Measurements from ENCODE around the gene OVOL1.

Gene OVOL1

GRCh38 chr11:65793144-65793581 is 6.3 kb downstream of the OVOL1 start:
- DNase-seq = no peak

DNA sequence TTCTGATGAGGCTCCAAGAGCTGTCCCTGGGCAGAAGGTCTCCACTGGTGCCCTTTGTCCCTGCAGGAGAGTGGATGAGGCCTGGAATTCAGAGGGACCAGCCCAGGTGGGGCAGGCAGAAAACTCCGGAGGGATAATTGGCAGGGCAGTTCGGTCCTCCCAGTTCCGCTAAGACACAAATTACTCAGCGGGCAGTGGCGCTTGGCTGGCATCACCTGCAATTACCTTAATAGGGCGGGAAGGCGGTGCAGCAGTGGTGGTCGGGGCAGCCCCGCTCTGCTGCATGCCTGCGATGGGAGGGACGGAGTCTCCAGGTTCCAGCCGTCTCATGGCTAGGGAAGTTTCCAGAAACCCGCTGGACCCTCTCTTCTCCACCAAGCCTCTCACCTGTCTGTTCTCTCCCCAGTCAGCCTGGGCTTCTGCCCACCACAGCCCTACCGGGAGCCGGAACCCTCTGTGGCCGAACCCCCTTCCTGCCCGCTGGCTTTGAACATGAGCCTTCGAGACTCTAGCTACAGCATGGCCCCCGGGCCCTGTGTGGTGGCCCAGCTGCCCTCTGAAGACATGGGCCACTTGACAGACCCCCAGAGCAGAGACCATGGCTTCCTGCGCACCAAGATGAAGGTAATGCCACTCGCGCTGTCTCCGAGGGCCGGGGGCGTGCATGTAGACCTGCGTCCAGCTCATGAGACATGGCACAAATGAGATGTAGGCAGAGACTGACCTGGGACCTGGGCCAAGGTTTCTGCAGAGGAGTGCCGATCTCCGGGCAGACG is 7.0 kb downstream of the OVOL1 start:
- DNase-seq = no peak

DNA sequence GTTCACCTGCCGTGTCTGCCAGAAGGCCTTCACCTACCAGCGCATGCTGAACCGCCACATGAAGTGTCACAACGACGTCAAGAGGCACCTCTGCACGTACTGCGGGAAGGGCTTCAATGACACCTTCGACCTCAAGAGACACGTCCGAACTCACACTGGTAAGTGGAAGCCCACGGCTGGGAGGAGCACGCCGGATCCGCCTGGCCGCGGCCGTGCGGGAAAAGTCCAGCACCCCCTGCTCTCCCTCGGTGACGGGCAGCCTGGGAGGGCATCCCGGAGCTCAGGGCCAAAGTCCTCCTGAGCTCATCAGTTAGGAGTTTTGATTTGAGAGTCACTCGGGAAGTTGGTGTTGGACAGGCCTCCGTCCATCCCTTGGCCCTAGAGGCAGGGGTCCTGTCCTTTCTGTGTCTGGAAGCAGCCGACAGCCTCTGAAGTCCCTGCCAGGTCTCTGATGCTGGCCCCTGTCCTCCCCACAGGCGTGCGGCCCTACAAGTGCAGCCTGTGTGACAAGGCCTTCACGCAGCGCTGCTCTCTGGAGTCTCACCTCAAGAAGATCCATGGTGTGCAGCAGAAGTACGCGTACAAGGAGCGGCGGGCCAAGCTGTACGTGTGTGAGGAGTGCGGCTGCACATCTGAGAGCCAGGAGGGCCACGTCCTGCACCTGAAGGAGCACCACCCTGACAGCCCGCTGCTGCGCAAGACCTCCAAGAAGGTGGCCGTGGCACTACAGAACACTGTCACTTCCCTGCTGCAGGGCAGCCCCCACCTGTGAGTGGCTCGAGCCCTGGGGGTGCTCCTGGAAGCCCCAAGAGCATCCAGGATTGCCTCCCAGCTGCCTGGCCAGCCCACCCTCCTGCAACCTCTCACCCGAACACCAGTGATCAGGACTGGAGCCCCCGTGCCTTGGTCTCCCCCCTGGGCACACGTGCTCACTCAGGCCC is 8.0 kb downstream of the OVOL1 start:
- DNase-seq = no peak

DNA sequence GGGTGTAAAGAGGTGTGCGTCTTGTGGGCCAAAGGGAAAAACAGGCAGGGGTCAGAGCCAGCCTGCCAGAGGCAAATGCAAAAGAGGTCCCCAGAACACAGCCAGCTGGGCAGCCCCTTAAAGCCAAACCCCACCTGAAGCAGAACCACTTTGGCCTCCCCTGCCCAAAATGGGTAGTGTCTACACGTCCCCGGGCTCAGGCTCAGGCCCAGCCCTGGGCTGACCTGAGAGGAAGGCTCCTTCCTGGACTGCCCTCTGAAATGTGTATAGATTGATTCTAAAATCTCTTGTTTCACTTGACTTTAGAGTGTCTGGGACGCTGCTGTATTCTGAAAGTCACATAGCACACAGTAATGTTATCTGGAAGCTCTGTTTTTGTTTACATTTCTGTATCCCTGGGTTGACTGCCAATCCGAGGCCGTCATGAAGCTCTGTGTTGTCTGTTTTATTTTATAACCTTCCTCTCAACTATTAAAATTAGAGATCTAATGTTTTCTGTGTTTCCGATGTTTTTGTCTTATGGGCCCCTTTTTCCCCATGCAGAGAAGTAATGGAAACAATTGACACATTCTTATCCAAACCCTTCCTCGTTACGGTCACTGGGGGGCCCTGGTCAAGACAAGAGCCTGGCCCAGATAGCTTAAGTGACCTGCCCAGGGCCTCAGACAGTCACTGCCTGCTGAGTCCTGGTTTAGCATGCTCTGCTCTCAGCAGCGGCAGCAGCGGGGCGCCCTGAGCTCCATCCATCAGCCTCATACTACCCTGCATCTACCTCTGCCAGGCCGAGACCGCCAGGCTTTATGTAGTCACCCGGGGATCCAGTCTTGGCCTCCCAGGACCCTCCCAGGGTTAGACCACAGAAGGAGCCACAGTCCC is 10.1 kb downstream of the OVOL1 start:
- DNase-seq = no peak

- no peak for DNase-seq
Measured at GRCh38 chr11:65797711-65798110, 10.8 kb downstream of the OVOL1 start.

DNA sequence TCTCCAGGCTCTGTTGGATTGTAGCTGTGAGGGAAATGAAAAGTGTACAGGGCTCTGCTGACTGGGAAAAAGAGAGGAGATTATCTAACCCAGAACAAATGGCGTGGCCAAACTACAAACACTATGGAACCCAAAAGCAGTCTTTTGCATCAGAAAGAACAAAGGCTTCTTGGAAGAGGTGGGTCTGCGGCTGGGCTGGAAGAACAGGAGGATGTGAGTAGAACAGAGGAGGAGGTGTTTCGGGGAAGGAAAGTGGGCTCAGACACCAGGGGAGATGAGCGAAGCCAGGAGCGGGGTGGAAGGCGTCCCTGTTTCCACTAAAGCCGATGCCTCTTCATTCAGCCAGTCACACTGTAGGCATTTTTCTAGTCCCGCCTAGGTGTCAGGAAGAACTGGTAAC is 12.0 kb downstream of the OVOL1 start:
- no peak for DNase-seq

DNA sequence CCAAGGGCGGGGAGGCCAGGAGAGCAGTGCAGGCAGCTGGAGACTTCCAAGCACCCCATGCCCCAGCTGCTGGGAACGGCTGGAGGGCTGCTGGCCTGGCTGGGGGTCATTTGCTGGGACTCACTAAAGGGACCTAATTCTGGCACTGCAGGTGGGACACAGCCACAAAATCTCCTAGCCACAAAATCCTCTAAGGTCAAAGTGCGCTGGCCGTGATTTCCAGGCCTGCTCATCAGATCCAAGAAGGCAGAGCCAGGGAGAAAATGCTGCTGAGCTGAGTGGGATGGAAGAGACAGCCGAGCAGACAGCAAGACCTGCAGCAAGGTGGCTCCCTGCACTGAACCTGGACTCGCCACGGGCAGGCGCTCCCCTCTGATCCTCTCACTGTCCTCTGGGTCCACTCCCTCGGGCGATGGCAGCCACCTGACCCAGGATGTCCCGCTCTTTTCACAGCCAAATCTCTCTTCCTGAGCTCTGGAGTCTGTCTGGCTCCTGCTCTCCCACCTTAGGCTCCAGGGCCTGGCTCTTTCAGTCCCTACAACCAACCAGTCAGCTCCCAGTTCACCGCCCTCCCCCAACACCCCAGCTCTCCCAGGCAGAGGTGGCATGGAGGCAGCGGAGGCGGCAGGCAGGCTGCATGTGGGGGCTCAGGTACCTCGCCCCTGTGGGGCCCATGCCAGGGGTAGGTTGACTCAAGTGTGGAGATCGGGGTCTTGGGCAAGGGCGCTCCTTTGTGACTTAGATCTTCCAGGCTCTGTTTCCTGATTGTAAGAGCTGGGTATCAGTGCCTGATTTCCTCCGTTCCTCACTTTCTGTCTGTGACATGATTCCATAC is 14.5 kb downstream of the OVOL1 start:
- no peak for DNase-seq

- no peak for DNase-seq
Measured at GRCh38 chr11:65802841-65803240, 16.0 kb downstream of the OVOL1 start.

- no peak for DNase-seq
Measured at GRCh38 chr11:65803797-65804492, 17.1 kb downstream of the OVOL1 start.

GRCh38 chr11:65806979-65807378 is 20.1 kb downstream of the OVOL1 start:
- no peak for DNase-seq

DNA sequence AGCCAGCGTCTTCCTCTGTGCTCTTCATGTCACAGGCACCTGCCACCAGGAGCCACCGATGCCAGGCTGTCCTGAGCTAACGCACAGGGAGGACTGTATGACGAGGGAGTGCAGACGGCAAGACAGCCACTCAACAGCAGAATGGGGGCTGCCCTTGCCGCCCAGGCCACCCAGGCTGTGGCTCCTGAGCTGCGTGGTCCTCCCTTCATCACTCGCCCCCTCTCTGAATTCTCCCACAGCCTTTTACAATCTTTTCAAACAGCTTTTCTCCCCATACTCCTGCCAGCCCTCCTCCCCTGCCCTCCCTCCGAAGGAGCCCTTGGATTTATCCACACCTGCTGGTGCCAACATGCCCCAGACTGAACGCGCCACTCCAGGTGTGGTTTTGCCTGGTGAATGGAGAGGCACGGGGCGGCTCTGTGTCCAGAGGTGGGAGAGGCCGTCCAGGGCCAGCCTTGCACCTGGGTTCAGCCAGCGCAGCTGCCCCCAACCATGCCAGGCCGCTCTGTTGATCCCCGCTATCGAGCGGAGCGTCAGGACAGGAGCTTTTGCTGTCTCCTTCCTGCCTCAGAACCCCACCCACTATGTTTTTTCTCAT is 22.0 kb downstream of the OVOL1 start:
- DNase-seq = no peak

DNA sequence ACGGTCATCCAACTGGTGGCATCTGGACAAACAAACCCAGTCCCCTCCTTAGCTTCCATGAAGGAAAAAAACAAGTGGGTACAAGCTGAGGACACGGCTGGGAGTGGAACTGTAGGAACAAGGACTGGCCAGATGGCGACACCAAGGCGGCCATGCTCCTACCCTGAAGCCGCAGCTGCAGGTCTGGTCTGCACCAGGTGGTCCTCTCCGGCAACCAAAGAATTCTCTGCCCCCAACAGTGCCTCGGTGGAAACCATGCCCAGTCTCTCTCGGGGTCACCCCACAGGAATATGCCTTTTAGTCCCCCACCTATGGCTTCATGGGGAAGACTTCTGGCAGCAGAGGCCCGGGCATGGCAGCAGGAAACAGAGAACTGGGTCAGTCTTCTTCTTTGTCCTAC is 22.6 kb downstream of the OVOL1 start:
- DNase-seq = no peak

DNA sequence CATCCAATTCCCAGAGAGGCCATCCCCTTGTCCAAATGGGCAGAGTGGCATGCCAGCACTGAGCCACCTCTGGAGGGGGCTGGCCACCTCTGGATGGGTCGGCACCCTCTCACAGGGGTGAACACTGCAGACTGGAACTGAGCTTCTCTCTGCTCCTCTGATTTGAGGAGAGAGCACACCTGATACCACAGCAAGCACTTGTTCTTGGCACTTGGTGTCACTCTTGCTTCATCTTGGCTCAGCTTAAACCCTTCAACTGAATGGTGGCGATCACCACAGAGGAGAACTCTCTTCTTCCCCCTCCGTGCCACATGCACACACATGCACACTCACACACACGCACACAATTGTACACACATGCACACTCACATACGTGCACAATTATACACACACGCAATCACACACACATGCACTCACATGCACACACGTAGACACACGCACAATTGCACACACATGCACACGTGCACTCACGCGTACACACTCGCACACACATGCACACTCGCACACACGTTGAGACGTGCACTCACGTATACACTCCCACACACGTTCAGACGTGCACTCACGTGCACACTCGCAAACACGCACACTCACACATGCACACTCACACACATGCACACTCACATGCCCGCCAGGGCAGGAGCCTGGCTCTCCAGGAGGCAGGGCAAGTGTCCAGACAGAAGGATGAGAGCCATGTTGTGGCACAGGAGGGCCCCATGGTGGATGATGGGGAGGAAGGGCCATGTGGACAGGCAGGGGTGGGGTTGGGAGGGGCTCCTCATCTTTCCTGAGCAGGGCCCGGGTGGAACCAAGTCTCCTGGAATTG is 23.4 kb downstream of the OVOL1 start:
- no peak for DNase-seq

- DNase-seq = no peak
Measured at GRCh38 chr11:65811764-65812475, 25.1 kb downstream of the OVOL1 start.

GRCh38 chr11:65814131-65814985 is 27.5 kb downstream of the OVOL1 start:
- DNase-seq = no peak

DNA sequence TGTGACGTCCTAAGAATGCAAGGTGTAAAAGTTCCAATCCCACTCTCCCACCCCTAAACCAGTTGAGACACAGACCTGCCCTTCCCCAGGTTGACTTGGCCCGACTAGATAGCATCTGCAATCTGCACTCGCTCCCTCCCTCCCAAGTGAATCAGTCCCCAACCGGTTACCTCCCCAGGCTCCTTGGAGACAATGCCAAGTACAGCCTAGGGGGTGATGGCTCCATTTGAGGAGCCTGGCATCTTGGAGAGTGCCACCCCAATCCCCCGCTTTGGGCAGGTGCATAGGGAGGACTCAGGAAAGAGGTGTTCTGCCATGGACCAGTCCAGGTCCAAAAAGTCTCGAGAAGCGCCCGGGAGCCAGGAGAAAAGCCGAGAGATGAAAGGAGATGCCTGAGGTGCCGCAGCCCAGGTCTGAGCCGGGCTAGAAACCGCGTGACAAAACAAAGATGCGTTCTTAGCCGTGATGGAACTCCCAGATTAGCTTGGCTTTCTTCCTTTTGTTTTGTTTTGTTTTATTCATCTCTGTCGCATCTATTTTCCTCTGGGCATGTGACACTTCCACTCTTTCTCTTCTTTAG is 28.2 kb downstream of the OVOL1 start:
- no peak for DNase-seq

GRCh38 chr11:65816696-65817095 is 29.8 kb downstream of the OVOL1 start:
- DNase-seq = no peak

DNA sequence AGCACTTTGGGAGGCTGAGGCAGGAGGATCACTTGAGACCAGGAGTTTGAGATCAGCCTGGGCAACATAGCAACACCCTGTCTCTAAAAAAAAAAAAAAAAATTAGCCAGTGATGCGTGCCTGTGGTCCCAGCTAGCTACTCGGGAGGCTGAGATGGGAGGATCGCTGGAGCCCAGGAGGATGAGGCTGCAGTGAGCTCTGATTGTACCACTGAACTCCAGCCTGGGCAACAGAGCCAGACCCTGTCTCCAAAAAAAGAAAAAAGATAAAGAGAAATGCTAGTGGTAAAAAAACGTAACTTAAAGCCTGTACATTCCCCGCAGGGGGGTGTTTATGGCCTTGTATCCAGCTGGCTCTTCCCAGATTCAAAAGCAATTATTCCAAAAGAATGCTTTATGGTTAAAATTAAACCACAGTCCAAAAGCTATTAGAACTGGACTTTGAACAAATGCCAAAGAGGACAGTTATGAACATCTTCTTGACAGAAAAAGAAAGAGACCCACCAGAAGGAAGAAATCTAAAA is 30.5 kb downstream of the OVOL1 start:
- DNase-seq = no peak
